GM19351 (cell line): Measurements from ENCODE around the gene COX19.

Experiments used
- ATAC-seq: cut with Tn5 transposase; IDR thresholded peaks from one replicate; pipeline ENCODE4 v1.9.1; 2021; ENCODE audit warnings: mild to moderate bottlenecking, moderate library complexity; ENCODE audit not compliant: unreplicated experiment

Gene COX19, protein sequence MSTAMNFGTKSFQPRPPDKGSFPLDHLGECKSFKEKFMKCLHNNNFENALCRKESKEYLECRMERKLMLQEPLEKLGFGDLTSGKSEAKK

DNA sequence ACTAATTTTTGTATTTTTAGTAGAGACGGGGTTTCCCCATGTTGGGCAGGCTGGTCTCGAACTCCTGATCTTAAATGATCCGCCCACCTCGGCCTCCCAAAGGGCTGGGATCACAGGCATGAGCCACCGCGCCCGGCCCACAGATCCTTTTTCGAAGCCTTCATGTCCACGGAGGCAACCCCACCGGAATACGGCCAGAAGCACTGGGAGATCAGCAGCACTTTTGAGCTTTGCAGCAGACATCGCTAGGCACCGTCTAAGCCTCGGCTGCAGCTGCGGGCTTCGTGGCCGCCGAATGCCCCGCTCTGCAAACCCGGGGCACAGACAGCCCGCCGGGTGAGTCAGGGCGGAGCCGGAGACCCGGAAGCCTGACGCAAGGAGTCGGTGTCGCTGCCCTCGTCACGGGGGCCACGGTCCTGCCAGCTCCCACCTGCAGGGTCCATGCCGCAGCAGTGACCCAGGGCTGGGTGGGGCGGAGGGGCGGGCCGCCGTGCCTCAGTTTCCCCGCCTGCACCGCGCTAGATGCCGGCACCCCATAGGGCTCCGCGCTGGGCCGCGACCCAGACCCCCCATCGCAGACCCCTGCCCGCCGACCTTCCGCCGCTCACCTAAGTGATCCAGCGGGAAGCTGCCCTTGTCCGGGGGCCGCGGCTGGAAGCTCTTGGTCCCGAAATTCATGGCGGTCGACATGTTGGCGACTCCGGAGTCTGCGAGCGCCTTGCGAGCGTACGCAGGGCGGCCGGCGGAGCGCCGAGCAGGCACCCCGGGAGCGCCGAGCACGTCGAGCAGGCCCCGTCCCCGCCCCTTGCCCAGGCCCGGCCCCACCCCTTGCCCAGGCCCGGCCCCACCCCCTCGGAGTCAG lies at the start of gene COX19:
Gene COX19 (minus strand): TSS at position 730 of the 862 bp plus-strand sequence. CDS start 40 bp downstream, at position 690.
- peak; percentile 86 for ATAC-seq

DNA sequence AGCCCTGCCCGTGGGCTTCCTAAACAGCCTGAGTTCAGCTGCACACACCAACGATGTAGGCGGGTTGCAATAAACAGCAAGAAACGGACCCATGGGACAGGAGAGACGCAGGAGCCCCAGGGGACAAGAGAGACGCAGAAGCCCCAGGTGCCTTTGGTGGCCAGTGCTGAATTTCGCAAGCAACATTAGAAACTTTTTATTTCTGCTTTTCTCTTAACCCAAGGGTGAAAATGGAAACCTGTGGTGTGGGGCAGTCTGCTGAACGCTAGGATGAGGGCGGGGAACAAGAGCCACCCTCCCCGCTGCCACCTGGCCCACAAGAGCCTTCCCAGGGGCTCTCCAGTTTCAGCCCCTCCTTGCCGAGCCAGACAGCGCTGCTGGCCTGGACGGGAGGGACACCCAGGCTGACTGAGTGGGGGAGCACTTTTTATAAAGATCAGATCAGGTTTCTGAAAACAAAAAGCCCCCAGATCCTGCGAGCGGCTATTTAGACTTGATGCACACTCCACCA lies 49.0 kb upstream of the COX19 start:
- peak; percentile 64 for ATAC-seq

DNA sequence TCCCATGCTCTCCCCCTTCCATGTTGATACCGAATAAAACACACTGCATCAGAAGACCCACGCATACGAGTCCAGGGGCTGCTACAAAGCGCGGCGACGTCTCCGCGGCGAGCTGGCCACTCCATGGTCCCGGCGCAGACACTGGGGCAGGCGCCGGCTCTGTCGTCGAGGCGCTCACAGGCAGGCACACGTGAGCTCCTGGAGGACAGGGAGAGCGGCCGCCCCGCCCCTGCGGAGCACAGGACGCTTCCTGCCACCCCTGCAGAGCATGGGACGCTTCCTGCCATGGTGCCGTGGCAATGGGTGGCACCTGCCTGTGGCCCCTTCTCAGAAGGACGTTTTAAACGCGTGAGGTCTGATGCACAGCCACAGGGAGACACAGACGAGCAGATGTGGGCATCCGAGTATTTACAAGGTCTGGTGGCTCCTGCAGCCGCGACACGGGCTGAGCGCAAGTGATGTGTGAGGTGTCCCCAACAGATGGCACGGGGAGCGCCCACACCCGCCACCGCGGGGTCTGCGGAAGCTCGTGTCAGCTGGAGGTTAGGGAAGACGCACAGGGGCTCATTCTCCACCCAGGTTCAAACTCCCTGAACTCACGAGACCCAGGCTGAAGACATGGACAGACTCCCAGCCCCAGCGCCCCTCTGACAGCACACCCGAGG lies 47.6 kb upstream of the COX19 start:
- ATAC-seq = no peak

DNA sequence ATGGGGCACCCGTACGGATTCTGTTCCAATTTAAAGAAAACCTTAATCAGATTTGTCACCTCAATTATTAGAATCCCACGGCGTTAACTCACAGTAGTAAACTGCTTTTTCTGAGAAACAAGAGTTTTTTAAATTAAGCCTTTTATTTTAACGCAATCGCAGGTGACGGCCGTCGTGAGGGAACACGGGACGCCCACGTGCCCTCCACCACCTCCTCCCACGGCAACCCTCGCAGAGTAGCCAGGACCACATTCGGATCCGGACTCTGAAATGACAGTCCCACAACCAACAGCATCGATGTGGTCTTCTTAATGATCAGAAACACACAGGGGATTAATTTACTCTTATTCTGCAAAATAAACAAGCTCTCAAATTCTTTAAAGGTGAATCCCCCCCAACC lies 47.0 kb upstream of the COX19 start:
- no peak for ATAC-seq

DNA sequence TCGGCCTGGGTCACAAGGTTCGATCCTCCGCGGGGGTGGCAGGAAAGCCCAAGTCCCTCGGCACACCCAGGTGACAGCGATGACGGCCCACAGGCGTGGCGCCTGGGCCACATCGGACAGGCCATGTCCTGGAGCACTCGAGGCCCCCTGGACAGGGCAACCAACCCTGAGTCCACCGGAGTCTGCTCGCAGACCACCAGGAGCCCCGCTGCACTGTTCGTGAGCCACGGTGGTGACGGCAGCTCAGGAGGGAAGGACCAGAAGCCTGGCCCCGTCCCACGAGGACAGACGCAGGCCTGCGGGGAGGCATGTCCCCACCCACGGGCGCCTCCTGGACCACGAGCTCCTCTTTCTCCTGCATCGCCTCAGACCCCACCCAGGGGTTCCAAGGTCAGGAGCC lies 46.6 kb upstream of the COX19 start:
- ATAC-seq = no peak

DNA sequence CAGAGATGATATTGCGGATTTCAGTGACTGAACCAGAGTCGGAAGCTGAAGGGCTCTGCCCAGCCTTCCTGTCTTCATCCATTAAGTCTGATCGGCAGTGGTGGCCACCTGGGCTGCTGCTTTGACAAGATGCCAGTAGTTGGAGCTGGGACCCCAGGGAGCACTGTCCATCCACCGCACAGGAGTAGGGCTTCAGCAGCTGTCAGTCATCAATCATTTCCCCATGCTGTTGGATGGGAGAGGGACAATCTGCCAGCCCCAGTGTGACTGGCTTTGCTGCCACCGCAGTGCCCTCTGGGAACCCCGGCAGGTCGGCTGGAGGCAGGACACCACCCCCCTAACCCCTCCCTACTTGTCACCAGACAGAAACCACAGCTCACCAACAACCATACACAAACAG lies 46.0 kb upstream of the COX19 start:
- no peak for ATAC-seq

DNA sequence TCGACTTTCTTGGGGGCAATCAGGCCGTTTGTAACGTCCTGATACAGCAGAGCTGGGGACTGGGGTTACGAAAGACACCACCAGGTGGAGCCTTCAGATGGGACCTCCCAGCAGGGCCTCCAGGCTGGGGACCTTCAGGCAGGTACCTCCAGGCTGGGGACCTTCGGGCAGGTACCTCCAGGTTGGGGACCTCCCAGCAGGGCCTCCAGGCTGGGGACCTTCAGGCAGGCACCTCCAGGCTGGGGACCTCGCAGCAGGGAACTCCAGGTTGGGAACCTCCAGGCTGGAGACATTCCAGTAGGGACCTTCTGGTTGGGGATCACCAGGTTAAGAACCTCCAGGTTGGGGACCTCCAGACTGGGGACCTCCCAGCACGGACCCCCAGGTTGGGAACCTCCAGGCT lies 45.5 kb upstream of the COX19 start:
- no peak for ATAC-seq

DNA sequence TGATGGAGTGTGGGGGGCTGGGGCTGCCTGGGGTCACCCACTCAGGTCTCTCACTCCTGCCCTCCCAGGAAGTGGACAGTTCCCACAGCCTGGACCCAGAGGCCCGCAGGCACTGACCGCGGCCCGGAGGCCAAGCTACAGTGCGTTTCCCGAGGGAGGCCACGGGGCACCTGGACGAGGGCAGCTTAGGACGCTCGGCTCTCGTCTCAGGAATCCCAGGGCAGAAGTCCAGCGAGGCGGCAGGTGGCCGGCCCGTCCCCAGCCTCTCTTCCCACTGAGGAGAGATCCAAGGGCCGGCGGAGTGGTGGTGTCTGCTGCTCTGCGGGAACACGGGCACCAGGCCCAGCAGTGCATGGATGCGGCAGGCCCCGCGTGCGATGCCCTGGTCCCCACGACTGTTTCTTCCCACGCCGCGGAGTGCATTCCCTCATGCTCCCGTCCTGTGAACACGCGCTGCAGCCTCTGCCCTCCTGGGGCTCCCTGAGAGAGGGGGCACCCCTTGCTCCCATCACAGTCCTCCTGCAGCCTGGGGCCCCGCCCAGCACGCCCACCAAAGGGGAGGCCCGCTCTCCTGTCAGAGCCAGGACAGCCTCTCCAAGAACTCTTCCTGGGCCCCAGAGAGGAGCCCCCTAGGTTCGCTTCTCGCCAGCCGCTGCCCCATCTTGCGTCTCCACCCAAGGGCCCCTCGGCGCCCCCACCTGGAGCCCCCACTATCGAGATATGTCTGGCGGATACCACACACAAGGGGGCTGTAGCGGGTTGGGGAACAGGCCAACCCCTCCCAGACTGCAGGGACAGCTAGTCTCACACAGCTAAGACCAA lies 44.7 kb upstream of the COX19 start:
- no peak for ATAC-seq

DNA sequence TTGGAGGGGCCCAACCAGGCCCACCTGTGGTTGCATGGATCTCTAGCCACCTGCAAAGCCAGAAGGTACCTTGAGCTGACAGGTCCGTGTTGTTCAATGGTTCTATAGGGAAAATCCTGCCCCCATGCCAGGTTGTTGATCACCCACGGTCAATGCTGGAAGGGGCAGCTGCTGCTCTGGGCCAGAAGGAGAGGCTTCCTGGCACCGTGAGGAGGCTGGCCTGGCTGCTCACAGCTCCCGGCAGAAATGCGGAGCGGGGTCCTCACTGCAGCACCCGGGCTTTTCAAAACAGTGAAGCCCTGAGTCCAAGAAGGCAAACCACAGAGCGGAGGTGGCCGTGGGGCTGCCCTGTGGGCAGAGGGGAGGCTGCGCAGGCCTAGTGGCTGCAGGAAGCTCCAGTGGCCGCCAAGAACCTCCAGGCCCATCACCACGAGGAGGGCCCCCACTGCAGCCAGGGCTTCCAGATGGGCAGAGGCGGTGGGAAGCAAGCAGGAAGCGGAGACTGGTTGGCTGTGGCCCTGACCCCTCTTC lies 44.0 kb upstream of the COX19 start:
- no peak for ATAC-seq

DNA sequence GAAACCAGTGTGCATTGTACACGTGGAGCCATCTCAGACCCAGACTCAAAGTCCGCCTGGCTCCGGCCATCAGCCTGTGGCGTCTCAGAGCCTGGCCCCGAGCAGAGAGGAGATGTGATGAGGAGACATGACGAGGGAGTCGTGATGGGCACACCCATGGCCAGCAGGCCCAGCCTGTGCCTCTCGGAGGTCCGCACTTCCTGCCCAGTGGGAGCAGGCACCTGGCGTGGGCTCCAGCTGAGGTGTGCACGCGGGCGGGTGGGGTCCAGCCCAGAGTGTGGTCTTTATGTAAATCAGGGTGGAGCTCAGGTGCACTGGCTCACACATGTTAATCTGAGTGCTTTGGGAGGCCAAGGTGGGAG lies 43.0 kb upstream of the COX19 start:
- no peak for ATAC-seq

DNA sequence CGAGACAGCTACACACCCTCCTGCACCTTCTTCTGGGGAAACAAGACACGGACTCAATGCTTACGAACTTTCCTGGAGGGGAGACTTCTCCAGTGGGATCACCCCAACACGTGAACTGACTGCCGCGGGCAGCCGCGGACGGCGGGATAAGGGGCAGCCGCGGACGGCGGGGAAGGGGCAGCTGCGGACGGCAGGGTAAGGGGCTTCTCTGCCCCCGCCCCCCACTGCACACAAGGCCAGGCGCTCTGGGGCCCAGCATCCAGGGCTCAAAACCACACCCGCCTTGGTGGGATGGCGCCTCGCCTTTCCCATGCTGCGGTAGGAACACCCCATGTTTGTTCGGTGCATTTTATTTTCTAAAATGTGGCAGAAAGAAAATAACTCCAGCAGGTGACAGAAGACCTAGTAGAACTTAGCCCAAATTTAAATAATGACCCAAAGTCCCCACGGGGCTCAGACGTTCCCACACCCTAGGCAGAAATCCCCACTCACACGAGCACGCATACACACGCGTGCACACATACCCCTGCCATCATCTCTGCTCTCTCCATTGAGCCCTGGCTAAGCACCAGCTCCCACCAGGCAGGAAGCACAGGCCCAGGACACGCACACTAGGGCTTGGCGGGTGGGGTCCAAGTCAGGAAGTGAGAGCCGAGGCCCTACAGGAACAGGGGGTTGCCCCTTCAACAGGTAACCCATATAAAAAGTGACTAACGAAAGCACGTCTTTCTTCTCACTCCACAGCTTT lies 42.4 kb upstream of the COX19 start:
- no peak for ATAC-seq

DNA sequence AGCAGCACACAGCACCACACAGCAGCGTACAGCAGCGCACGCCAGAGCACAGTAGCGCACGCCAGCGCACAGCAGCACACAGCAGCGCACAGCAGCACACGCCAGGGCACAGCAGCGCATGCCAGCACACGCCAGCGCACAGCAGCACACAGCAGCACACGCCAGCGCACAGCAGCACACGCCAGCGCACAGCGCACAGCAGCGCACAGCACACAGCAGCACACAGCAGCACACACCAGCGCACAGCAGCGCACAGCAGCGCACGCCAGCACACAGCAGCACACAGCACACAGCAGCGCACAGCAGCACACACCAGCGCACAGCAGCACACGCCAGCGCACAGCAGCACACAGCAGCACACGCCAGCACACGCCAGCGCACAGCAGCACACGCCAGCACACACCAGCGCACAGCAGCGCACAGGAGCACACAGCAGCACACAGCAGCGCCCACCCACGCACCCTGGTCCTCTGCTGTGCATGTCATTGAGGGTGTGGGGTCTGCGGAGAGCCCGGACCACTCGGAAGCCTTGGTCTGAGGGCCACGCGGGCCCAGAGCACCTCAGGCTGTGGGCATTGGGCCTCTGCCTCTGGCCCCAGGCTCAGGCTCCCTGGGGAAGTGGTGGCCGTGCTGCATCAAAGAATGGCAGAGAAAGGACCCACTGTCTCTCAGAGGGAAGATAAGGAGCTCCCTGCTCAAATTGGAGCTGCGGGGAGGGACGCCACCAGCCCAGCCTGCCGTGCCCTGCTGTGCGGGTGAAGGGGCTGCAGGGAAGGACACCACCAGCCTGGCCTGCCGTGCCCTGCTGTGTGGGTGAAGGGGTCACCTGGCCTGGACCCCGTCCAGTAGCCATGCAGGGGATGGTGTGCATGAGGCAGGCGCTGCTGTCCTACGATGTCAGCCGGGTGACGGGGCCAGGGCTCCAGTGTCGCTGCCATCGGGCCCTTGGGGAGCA lies 41.5 kb upstream of the COX19 start:
- ATAC-seq = no peak

DNA sequence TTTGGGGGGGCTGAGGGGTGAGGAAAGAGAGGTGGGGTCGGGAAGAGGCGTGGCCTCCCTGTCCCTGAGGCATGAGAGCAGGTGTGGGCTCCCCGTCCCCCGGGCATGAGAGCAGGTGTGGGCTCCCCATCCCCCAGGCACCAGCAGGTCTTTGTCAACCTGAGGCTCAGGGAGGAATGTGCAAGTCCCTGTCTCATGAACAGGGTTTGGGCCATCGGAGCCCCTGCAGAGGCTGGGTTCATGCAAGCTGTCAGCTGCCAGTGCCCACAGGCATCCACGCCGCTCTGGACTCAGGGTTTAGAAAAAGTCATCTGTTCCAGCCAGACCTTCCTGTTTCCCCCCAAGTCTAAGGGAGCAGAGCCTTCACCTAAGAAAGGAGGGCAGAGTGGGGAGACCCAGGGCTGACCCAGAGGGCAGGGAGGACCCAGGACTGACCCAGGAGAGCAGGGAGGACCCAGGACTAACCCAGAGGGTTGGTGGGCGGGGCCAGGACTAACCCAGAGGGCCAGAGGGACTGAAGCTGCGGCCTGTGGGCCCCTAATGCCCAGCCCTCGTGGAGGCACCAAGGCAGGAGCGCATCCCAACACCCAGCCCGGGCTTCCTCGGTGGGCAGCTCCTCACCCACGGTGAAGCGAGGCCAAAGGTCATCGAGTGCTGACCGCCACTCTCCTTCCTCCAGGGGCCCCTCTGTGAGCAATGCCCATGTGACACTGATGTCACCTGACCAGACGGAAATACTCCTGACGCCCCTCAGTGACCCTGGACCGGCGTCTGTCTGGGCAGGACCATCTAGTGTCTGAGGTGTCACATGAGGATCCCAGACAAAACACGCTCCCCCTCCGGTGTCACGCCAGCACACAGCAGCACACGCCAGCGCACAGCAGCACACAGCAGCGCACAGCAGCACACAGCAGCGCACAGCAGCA lies 40.1 kb upstream of the COX19 start:
- no peak for ATAC-seq

DNA sequence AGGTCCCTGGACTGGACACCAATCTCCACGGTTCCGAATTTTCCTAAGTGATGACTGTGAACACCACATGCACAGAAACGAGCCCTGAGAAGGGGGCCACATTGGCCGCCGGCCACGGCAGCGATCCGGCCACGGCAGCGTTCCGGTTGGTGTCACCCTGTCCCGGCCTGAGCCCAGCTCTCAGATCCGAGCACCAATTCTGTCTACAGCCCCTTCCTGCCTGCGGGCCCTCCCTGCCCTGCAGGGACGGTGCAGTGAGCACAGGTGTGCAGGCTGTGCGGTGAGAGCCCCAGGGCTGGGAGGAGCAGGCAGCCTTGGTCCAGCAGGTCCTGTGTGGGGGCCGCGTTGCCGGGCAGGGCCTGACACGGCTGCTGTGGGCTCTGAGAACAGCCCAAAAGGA lies 39.3 kb upstream of the COX19 start:
- no peak for ATAC-seq

DNA sequence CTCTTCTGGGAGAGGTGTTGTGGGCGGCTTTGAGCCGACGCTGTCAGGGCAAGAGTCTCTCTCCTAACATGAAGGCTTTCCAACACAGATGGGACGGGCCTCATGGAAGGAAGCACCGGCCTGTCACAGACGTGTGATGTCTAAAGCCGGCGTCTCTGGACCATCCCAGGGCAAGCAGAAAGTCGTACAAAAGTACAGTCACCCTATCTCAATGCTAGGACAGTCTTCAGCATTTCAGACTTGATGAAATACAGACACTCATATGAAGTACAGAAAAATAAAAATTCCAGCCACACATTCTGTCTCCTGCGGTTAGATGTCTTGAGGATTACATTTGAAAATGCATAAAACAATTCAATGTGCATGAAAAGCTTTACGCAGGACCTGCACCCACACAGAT lies 38.2 kb upstream of the COX19 start:
- ATAC-seq = no peak

DNA sequence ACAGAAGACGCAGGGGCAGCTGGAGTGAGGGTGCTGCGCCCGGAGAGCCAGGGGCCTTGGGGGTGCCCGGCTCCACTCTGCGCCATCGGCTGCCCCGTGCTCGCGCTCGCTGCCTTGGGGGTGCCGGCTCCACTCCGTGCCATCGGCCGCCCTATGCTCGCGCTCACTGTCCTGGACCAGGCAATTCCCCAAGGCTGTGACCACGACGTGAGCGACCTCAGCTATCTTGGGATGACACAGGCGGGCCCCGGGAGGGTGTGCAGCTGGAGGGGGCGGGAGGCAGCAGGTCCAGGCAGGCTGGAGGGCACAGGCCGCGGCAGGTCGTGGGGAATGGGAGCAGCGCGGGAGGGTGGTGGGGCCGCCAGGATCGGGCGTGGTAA lies 37.4 kb upstream of the COX19 start:
- no peak for ATAC-seq

DNA sequence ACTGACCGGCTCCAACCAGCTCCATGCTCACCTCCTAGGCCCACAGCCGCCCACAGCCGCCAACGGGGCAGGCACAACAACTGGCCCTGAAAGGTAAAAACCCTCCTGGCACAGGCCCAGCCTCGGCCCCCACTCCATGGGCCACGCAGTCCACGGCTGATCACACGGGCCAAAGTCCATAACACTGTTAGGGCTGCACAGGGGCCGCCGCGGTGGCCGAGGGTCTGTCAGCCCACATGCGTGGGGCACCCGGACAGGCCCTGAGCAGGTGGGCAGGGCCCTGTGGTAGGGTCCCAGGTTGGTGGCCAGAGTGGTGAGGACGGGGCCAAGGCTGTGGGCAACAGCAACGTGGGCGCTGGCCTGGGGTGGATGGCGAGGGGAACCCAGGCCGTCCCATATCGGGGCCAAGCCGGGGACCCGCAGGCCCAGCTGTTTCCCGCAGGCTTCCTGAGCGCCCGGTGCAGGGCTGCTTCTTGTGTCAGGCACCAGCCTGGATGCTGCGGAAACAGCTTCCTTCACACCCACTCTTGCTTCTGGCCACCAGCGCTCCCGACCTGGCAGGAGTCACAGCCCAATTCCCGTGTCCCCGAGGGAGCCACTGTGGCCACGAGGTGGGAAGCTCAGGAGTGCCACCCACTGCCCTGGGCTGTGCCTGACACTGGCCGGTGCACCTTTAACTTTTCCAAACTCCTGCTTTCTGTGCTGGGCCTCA lies 36.8 kb upstream of the COX19 start:
- ATAC-seq = no peak
